ENCODE data around the gene CACNA1B.

GRCh38 chr9:137924169-137924568, 46.6 kb downstream of the CACNA1B start:
- TF ChIP-seq CTCF (IDR thresholded peaks at IDR 0.05) (no peak), RFX5 (IDR thresholded peaks at IDR 0.05; ENCODE audit: low read length) (no peak), FOXJ3 (CRISPR knock-in tag; IDR thresholded peaks at IDR 0.05) (no peak), EZH2phosphoT487 (IDR thresholded peaks at IDR 0.05; ENCODE audit: borderline replicate concordance, low read depth) (no peak), TAF1 (IDR thresholded peaks at IDR 0.05; ENCODE audit: borderline replicate concordance, low read depth, low read length) (no peak), SMC3 (IDR thresholded peaks at IDR 0.05; ENCODE audit: low read depth, low read length) (no peak), FOSL2 (IDR thresholded peaks at IDR 0.05; ENCODE audit: borderline replicate concordance, low read depth) (no peak), NRF1 (IDR thresholded peaks at IDR 0.05; ENCODE audit: low read depth, low read length) (no peak), NFIC (IDR thresholded peaks at IDR 0.05; ENCODE audit: borderline replicate concordance) (no peak), EP300 (IDR thresholded peaks at IDR 0.05; ENCODE audit: borderline replicate concordance in 1 of 2, low read depth in 1 of 2, low read length in 1 of 2) (no peak)
- TF ChIP-seq, protein P1, sequence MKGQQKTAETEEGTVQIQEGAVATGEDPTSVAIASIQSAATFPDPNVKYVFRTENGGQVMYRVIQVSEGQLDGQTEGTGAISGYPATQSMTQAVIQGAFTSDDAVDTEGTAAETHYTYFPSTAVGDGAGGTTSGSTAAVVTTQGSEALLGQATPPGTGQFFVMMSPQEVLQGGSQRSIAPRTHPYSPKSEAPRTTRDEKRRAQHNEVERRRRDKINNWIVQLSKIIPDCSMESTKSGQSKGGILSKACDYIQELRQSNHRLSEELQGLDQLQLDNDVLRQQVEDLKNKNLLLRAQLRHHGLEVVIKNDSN (IDR thresholded peaks at IDR 0.05; ENCODE audit: borderline replicate concordance, low read depth), result no peak
- TF ChIP-seq, protein P2, sequence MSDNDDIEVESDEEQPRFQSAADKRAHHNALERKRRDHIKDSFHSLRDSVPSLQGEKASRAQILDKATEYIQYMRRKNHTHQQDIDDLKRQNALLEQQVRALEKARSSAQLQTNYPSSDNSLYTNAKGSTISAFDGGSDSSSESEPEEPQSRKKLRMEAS (IDR thresholded peaks at IDR 0.05; ENCODE audit: low read depth), result no peak
- TF ChIP-seq, protein P3, sequence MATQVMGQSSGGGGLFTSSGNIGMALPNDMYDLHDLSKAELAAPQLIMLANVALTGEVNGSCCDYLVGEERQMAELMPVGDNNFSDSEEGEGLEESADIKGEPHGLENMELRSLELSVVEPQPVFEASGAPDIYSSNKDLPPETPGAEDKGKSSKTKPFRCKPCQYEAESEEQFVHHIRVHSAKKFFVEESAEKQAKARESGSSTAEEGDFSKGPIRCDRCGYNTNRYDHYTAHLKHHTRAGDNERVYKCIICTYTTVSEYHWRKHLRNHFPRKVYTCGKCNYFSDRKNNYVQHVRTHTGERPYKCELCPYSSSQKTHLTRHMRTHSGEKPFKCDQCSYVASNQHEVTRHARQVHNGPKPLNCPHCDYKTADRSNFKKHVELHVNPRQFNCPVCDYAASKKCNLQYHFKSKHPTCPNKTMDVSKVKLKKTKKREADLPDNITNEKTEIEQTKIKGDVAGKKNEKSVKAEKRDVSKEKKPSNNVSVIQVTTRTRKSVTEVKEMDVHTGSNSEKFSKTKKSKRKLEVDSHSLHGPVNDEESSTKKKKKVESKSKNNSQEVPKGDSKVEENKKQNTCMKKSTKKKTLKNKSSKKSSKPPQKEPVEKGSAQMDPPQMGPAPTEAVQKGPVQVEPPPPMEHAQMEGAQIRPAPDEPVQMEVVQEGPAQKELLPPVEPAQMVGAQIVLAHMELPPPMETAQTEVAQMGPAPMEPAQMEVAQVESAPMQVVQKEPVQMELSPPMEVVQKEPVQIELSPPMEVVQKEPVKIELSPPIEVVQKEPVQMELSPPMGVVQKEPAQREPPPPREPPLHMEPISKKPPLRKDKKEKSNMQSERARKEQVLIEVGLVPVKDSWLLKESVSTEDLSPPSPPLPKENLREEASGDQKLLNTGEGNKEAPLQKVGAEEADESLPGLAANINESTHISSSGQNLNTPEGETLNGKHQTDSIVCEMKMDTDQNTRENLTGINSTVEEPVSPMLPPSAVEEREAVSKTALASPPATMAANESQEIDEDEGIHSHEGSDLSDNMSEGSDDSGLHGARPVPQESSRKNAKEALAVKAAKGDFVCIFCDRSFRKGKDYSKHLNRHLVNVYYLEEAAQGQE (IDR thresholded peaks at IDR 0.05; ENCODE audit: low read depth, low read length), result no peak

Data from SK-N-SH (cell line).